ENCODE measurements around the gene FRMD4A.

DNA sequence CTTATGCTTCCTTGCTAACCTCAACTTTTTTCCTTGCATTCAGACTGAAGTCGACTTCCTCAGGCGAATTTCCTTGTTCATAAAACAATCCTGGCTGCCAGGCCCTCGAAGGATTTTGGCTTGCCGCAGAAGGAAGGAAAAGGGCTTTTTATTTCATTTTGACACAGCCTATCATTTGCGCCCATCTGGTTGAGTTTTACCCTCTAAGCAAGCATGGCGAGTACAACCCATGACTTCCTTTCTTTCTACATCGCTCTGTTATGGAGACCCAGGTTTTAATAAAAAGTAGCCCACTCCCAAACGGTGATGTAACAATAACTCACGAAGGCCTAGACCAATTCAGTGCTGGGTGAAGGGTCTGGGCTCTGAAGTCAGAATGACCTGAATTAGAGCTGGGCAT lies 634.7 kb downstream of the FRMD4A start:
- TF ChIP-seq EZH2 (IDR thresholded peaks at IDR 0.05; ENCODE audit: insufficient read depth, poor library complexity, severe bottlenecking) (no peak), EZH2phosphoT487 (IDR thresholded peaks at IDR 0.05; ENCODE audit: insufficient read depth, low read depth) (no peak)
